GM19467 (cell line): ENCODE results near the gene SMIM35.

Experiments
- ATAC-seq: cut with Tn5 transposase; IDR thresholded peaks from one replicate; pipeline ENCODE4 v1.9.1; 2021; ENCODE audit warnings: mild to moderate bottlenecking, moderate library complexity; ENCODE audit not compliant: unreplicated experiment

Gene SMIM35

GRCh38 chr11:117969160-117969991 lies 117.4 kb downstream of the SMIM35 start:
- no peak for ATAC-seq

GRCh38 chr11:117966908-117967307 lies 119.9 kb downstream of the SMIM35 start:
- no peak for ATAC-seq

GRCh38 chr11:117962826-117963225 lies 123.9 kb downstream of the SMIM35 start:
- no peak for ATAC-seq

- ATAC-seq, result no peak
Observed at GRCh38 chr11:117961896-117962295, 124.9 kb downstream of the SMIM35 start.

- ATAC-seq, result no peak
Observed at GRCh38 chr11:117960406-117960805, 126.4 kb downstream of the SMIM35 start.

- ATAC-seq, result no peak
Observed at GRCh38 chr11:117959438-117960149, 127.2 kb downstream of the SMIM35 start.

- ATAC-seq, result no peak
Observed at GRCh38 chr11:117958949-117959348, 127.8 kb downstream of the SMIM35 start.
